IMR-90 (cell line): Measurements from ENCODE around the gene TATDN2. TPM values are rescaled to one million over a fixed set of nuclear protein-coding genes. Genes with fewer than 3 reads are reported as not detected.

Experiments
- ATAC-seq: fragments of 200-7000 bp; cut with Tn5 transposase; 2 replicates; pipeline ENCODE4 v1.9.1; 2020; ENCODE audit warnings: low read depth, mild to moderate bottlenecking, moderate library complexity
- BruUV-seq: library from RNA; stranded (reverse); fragments of 400-500 nt; replicated peaks from 2 replicates; lab custom pipeline; 2021; lab: Mats Ljungman, UMichigan
- CTCF ChIA-PET: fragments of 300-600 bp; formaldehyde crosslinking; extraction: SDS; loops from one replicate; lab custom pipeline; 2021; ENCODE audit warnings: antibody characterized with exemption; lab: Yijun Ruan, JAX
- POLR2A ChIA-PET: fragments of 300-600 bp; sonication (Branson Sonifier 250); formaldehyde crosslinking; loops from one replicate; lab custom pipeline; 2022; ENCODE audit warnings: antibody characterized with exemption; ENCODE audit not compliant: unreplicated experiment; lab: Charles Lee
- DNase-seq: peaks from one replicate; pipeline ENCODE4 v3.0.0; 2013
- H2AFZ ChIP-seq: replicated peaks from 2 replicates; pipeline ENCODE3; 2013; ENCODE audit warnings: low read length, mild to moderate bottlenecking; ENCODE audit not compliant: poor library complexity
- H2AK5ac ChIP-seq: 2 replicates; pipeline ENCODE4 v1.6.1; 2013; ENCODE audit warnings: low read depth, low read length, inconsistent platforms
- H2AK9ac ChIP-seq: replicated peaks from 2 replicates; pipeline ENCODE3; 2013; ENCODE audit warnings: mild to moderate bottlenecking, low read depth, low read length, moderate library complexity; ENCODE audit not compliant: poor library complexity
- H2BK120ac ChIP-seq: 2 replicates; pipeline ENCODE4 v1.6.1; 2013; ENCODE audit warnings: low read depth, low read length, inconsistent platforms
- H2BK15ac ChIP-seq: 3 replicates; pipeline ENCODE4 v1.6.1; 2013; ENCODE audit warnings: low read depth, low read length, inconsistent platforms
- H2BK20ac ChIP-seq: 2 replicates; pipeline ENCODE4 v1.6.1; 2013; ENCODE audit warnings: low read depth, mild to moderate bottlenecking, inconsistent platforms, low read length, moderate library complexity
- H2BK5ac ChIP-seq: 2 replicates; pipeline ENCODE4 v1.6.1; 2013; ENCODE audit warnings: mild to moderate bottlenecking, low read depth, low read length, inconsistent platforms; ENCODE audit not compliant: poor library complexity, severe bottlenecking
- H3K14ac ChIP-seq: replicated peaks from 2 replicates; pipeline ENCODE4 v1.6.1; 2013; ENCODE audit warnings: low read depth, low read length, inconsistent platforms
- H3K18ac ChIP-seq: 2 replicates; pipeline ENCODE4 v1.6.1; 2013; ENCODE audit warnings: low read depth, low read length, control low read depth
- H3K23ac ChIP-seq: 2 replicates; pipeline ENCODE4 v1.6.1; 2013; ENCODE audit warnings: low read depth, low read length, inconsistent platforms
- H3K27ac ChIP-seq: 2 replicates; pipeline ENCODE4 v1.5.1; 2013; ENCODE audit warnings: mild to moderate bottlenecking, control low read depth, low read length; ENCODE audit not compliant: insufficient read depth
- H3K27me3 ChIP-seq: 2 replicates; pipeline ENCODE4 v1.6.1; 2013; ENCODE audit warnings: low read length; ENCODE audit not compliant: control insufficient read depth, insufficient read depth
- H3K36me3 ChIP-seq: 2 replicates; pipeline ENCODE4 v1.6.1; 2013; ENCODE audit warnings: low read length, mixed read lengths; ENCODE audit not compliant: control insufficient read depth, insufficient read depth
- H3K4ac ChIP-seq: 2 replicates; pipeline ENCODE4 v1.6.1; 2013; ENCODE audit warnings: low read depth, low read length, inconsistent platforms
- H3K4me1 ChIP-seq: 2 replicates; pipeline ENCODE4 v1.6.1; 2013; ENCODE audit warnings: low read length, mixed read lengths; ENCODE audit not compliant: control insufficient read depth, insufficient read depth
- H3K4me2 ChIP-seq: 2 replicates; pipeline ENCODE4 v1.6.1; 2013; ENCODE audit warnings: low read depth, mild to moderate bottlenecking, control low read depth, low read length, moderate library complexity
- H3K4me3 ChIP-seq: 2 replicates; pipeline ENCODE4 v1.5.1; 2013; ENCODE audit warnings: low read depth, mild to moderate bottlenecking, control low read depth, low read length, moderate library complexity; ENCODE audit not compliant: insufficient read depth
- H3K56ac ChIP-seq: 2 replicates; pipeline ENCODE4 v1.6.1; 2013; ENCODE audit warnings: low read length, inconsistent platforms; ENCODE audit not compliant: insufficient read depth; ENCODE audit errors: extremely low read depth
- H3K79me1 ChIP-seq, 2 experiments: 2 replicates each; pipeline ENCODE4 v1.6.1; 2013; ENCODE audit warnings: low read length in 2 of 2, inconsistent platforms in 1 of 2, low read depth in 1 of 2
- H3K9ac ChIP-seq: 2 replicates; pipeline ENCODE4 v1.6.1; 2013; ENCODE audit warnings: low read depth, low read length, control low read depth
- H3K9me1 ChIP-seq: 2 replicates; pipeline ENCODE4 v1.6.1; 2013; ENCODE audit warnings: low read length, inconsistent platforms; ENCODE audit not compliant: insufficient read depth
- H3K9me3 ChIP-seq: 2 replicates; pipeline ENCODE4 v1.6.1; 2013; ENCODE audit warnings: low read length; ENCODE audit not compliant: control insufficient read depth, insufficient read depth
- H4K20me1 ChIP-seq: 2 replicates; pipeline ENCODE4 v1.6.1; 2013; ENCODE audit warnings: low read length, inconsistent platforms; ENCODE audit not compliant: insufficient read depth
- H4K5ac ChIP-seq: 2 replicates; pipeline ENCODE4 v1.6.1; 2013; ENCODE audit warnings: mild to moderate bottlenecking, low read depth, low read length, control low read depth
- H4K8ac ChIP-seq, 2 experiments: 2 replicates each; pipeline ENCODE4 v1.6.1; 2013; ENCODE audit warnings: low read depth in 2 of 2, low read length in 2 of 2, control low read depth in 1 of 2, inconsistent platforms in 1 of 2
- H4K91ac ChIP-seq: 2 replicates; pipeline ENCODE4 v1.6.1; 2013; ENCODE audit warnings: low read depth, low read length, inconsistent platforms; ENCODE audit not compliant: insufficient read depth
- SMC3 ChIP-seq: fragments of 150-350 bp; IDR thresholded peaks from 2 replicates; pipeline ENCODE4 v1.6.1; 2016; ENCODE audit warnings: low read depth, mild to moderate bottlenecking, antibody characterized with exemption, low read length, moderate library complexity
- USF2 ChIP-seq: fragments of 150-350 bp; IDR thresholded peaks from 2 replicates; pipeline ENCODE4 v1.6.1; 2017; ENCODE audit warnings: mild to moderate bottlenecking, antibody characterized with exemption, low read length, low read depth
- WGBS, 2 experiments: methylation state at CpG; one replicate each; pipeline versions ENCODE4 v1.1.5 to v1.1.7; 2013; ENCODE audit warnings: missing lambda C conversion rate in 2 of 2; ENCODE audit not compliant: insufficient read length in 1 of 2; ENCODE audit errors: extremely low coverage in 2 of 2; 5-methylcytosine and 5-hydroxymethylcytosine counted together
- dilution Hi-C: fragments of 300-500 bp; cut with HindIII; formaldehyde crosslinking; loops from one replicate; pipeline ENCODE4 v1.14.3; 2018; ENCODE audit warnings: low sequenced_read_pairs; ENCODE audit not compliant: unreplicated experiment
- in situ Hi-C: fragments of 300-500 bp; cut with MboI; formaldehyde crosslinking; loops from 3 replicates; pipeline ENCODE4 v1.14.3; 2019; ENCODE audit warnings: low sequenced_read_pairs, inconsistent platforms, mixed read lengths
- intact Hi-C: fragments of 100-400 bp; cut with micrococcal nuclease; formaldehyde crosslinking; loops from 2 replicates; pipeline ENCODE4 v1.10.0; 2022
- polyA plus RNA-seq, 3 experiments: library from polyadenylated mRNA; depleted of rRNA; stranded (reverse); fragments of >200 nt; gene quantifications; 2 replicates each; pipeline ENCODE4 v1.2.3, GENCODE V29; 2012; ENCODE audit warnings: low replicate concordance in 1 of 3
- total RNA-seq: library from RNA; depleted of rRNA; stranded (reverse); fragments of >200 nt; gene quantifications from 2 replicates; pipeline ENCODE4 v1.2.3, GENCODE V29; 2012

The TATDN2 gene
- total and polyA plus RNA-seq, 2 of the 4 experiments (the other 2 are of a cell fraction) = 9.0 to 18.8 TPM

- ChIA-PET CTCF (no interaction called here), POLR2A (no interaction called here)
- H4K91ac ChIP-seq = no peak overlapping the region
- H3K4me1 ChIP-seq = no peaks in the 10 kb centered on the region; the same call in 1 of the 2 replicates
- no peaks in the 10 kb centered on the region for H3K79me1 ChIP-seq
- in situ Hi-C loops = no loop called here
- no peak overlapping the region for H3K4me3 ChIP-seq
- 0 out of 2 replicates have a peak, but pooled peaks cover 5% of the 10 kb centered on the region for H3K9me1 ChIP-seq
- H3K4me2 ChIP-seq = no peak overlapping the region
- intact Hi-C loops = no loop called here
- H2AK9ac ChIP-seq = no peak overlapping the region
- TF ChIP-seq SMC3 (no peak), USF2 (peak; percentile 58; the same call in 1 of the 2 replicates)
- BruUV-seq = no TSS peak
- no peak for ATAC-seq
- H2BK120ac ChIP-seq = no peak overlapping the region
- DNase-seq = no peak
- H2AK5ac ChIP-seq = no peak overlapping the region
- no peak overlapping the region for H3K4ac ChIP-seq
- WGBS, 2 experiments = 86% methylated on average over 1 of the region's 15 CpGs; no CpG with 5 or more reads in 1 of the 2 experiments
- no peak overlapping the region for H3K27ac ChIP-seq
- no peak overlapping the region for H2BK5ac ChIP-seq
- dilution Hi-C loops = no loop called here
- no peaks in the 10 kb centered on the region for H3K27me3 ChIP-seq
- H4K5ac ChIP-seq = no peak overlapping the region
- H3K9me3 ChIP-seq = no peaks in the 10 kb centered on the region
- no peak overlapping the region for H3K14ac ChIP-seq
- H3K36me3 ChIP-seq = peaks cover 21% of the 10 kb centered on the region
- H3K23ac ChIP-seq = no peak overlapping the region
- H3K18ac ChIP-seq = no peak overlapping the region
- H2BK20ac ChIP-seq = no peak overlapping the region
- H2BK15ac ChIP-seq = no peak overlapping the region
- no peak overlapping the region for H3K56ac ChIP-seq
- H4K20me1 ChIP-seq = no peaks in the 10 kb centered on the region
- H4K8ac ChIP-seq = no peak overlapping the region
- H2AFZ ChIP-seq = no peak overlapping the region
- H3K9ac ChIP-seq = no peak overlapping the region
These were observed 9.7 kb upstream of the TATDN2 start for GRCh38 chr3:10238345-10239183.
